ENCODE results near the gene OR6S1.

DNA sequence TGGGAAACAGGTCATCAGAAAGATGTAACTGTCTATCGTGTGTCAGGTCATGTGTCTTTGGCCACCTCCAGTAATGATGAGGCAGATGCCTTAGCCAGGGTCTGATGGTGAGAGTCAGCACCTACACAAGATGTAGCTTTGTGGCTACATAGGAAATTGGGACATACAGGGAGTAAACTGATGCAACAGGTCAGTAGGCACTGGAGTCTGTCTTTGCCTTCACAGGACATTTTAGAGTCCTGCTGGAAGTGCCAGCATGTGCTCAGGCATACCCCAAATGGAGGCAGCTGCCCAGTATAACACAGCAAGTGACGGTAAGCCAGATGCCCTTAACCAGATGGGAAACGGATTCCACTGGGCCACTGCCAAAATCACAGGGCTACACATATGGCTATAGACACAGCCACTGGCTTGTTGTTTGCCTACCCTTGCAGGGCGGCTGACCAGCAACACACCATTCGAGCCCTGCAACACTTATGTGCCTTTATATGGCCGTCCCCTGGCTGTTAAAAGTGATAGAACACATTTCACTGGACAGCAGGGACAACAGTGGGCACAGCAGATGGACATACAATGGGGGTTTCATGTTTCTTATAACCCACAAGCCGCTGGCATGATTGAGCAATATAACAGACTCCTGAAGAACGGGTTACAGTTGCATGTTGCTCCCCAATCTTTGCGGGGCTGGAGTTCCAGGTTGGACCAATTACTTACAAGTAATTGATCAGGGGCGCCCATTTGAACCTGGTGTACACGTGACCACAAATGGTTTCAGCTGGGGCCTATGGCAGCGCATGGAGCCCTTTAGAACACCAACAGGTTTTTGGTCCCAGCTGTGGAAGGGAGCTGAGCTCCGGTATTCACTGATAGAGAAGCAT is 37.4 kb downstream of the OR6S1 start:
- TF ChIP-seq, protein P1, sequence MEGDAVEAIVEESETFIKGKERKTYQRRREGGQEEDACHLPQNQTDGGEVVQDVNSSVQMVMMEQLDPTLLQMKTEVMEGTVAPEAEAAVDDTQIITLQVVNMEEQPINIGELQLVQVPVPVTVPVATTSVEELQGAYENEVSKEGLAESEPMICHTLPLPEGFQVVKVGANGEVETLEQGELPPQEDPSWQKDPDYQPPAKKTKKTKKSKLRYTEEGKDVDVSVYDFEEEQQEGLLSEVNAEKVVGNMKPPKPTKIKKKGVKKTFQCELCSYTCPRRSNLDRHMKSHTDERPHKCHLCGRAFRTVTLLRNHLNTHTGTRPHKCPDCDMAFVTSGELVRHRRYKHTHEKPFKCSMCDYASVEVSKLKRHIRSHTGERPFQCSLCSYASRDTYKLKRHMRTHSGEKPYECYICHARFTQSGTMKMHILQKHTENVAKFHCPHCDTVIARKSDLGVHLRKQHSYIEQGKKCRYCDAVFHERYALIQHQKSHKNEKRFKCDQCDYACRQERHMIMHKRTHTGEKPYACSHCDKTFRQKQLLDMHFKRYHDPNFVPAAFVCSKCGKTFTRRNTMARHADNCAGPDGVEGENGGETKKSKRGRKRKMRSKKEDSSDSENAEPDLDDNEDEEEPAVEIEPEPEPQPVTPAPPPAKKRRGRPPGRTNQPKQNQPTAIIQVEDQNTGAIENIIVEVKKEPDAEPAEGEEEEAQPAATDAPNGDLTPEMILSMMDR (IDR thresholded peaks at IDR 0.05): no peak
- no peak for TF ChIP-seq POLR2A (IDR thresholded peaks at IDR 0.05)
